GM21381 (cell line): ENCODE data around the gene RIMS4.

Experiments
- ATAC-seq: cut with Tn5 transposase; IDR thresholded peaks from one replicate; pipeline ENCODE4 v1.9.1; 2021; ENCODE audit warnings: mild to moderate bottlenecking, moderate library complexity; ENCODE audit not compliant: unreplicated experiment

RIMS4 gene

GRCh38 chr20:44810391-44811149 lies at the start of gene RIMS4:
Gene RIMS4 (minus strand): TSS chr20:44810546. CDS start chr20:44810271, 275 bp downstream.
- ATAC-seq: no peak

- ATAC-seq: no peak
Observed at GRCh38 chr20:44858606-44859360, 48.4 kb upstream of the RIMS4 start.

- no peak for ATAC-seq
Observed at GRCh38 chr20:44856856-44857448, 46.6 kb upstream of the RIMS4 start.

GRCh38 chr20:44856442-44856841 lies 46.1 kb upstream of the RIMS4 start:
- ATAC-seq: no peak

GRCh38 chr20:44851545-44851944 lies 41.2 kb upstream of the RIMS4 start:
- ATAC-seq: no peak

GRCh38 chr20:44850837-44851236 lies 40.5 kb upstream of the RIMS4 start:
- no peak for ATAC-seq

GRCh38 chr20:44850272-44850671 lies 39.9 kb upstream of the RIMS4 start:
- ATAC-seq: no peak

- no peak for ATAC-seq
Observed at GRCh38 chr20:44849703-44850102, 39.4 kb upstream of the RIMS4 start.

GRCh38 chr20:44848254-44849015 lies 38.1 kb upstream of the RIMS4 start:
- no peak for ATAC-seq

- no peak for ATAC-seq
Observed at GRCh38 chr20:44843876-44844275, 33.5 kb upstream of the RIMS4 start.

GRCh38 chr20:44841955-44842354 lies 31.6 kb upstream of the RIMS4 start:
- ATAC-seq: no peak

GRCh38 chr20:44840826-44841225 lies 30.5 kb upstream of the RIMS4 start:
- ATAC-seq: no peak

GRCh38 chr20:44839481-44839880 lies 29.1 kb upstream of the RIMS4 start:
- ATAC-seq: no peak

- no peak for ATAC-seq
Observed at GRCh38 chr20:44838521-44838920, 28.2 kb upstream of the RIMS4 start.

GRCh38 chr20:44837946-44838345 lies 27.6 kb upstream of the RIMS4 start:
- ATAC-seq: no peak

- ATAC-seq: no peak
Observed at GRCh38 chr20:44836601-44837120, 26.3 kb upstream of the RIMS4 start.

- no peak for ATAC-seq
Observed at GRCh38 chr20:44835661-44836221, 25.4 kb upstream of the RIMS4 start.

- no peak for ATAC-seq
Observed at GRCh38 chr20:44835116-44835515, 24.8 kb upstream of the RIMS4 start.

GRCh38 chr20:44834693-44835092 lies 24.3 kb upstream of the RIMS4 start:
- ATAC-seq: no peak

GRCh38 chr20:44833437-44833836 lies 23.1 kb upstream of the RIMS4 start:
- ATAC-seq: no peak

GRCh38 chr20:44832724-44833123 lies 22.4 kb upstream of the RIMS4 start:
- ATAC-seq: no peak
